WERI-Rb-1 (cell line): Measurements from ENCODE around the gene ELOVL2.

Experiments
- DNase-seq: peaks from one replicate; pipeline ENCODE4 v3.0.0-alpha.2; 2020
- H3K27ac ChIP-seq: fragments of 250-450 bp; sonication (Bioruptor Pico); 2 replicates; pipeline ENCODE4 v1.5.1; 2020; ENCODE audit warnings: mild to moderate bottlenecking, moderate library complexity
- H3K27me3 ChIP-seq: fragments of 250-450 bp; sonication (Bioruptor Pico); 2 replicates; pipeline ENCODE4 v1.5.1; 2021; ENCODE audit warnings: mild to moderate bottlenecking, low read depth, moderate library complexity; ENCODE audit not compliant: insufficient read depth, severe bottlenecking
- H3K36me3 ChIP-seq: fragments of 250-450 bp; sonication (Bioruptor Pico); 2 replicates; pipeline ENCODE4 v1.5.1; 2020; ENCODE audit warnings: mild to moderate bottlenecking, moderate library complexity
- H3K4me3 ChIP-seq: 2 replicates; pipeline ENCODE4 v1.5.1; 2011; ENCODE audit warnings: low read depth, mild to moderate bottlenecking, control low read depth, low read length
- H3K9me3 ChIP-seq: fragments of 250-450 bp; sonication (Bioruptor Pico); 2 replicates; pipeline ENCODE4 v1.5.1; 2021; ENCODE audit warnings: mild to moderate bottlenecking, moderate library complexity; ENCODE audit not compliant: severe bottlenecking
- TF ChIP-seq, protein P1 (sequence below): IDR thresholded peaks from 2 replicates; pipeline ENCODE4 v1.5.1; 2011; ENCODE audit warnings: low read depth, mild to moderate bottlenecking, control low read depth, inconsistent platforms, low read length

The ELOVL2 gene

DNA sequence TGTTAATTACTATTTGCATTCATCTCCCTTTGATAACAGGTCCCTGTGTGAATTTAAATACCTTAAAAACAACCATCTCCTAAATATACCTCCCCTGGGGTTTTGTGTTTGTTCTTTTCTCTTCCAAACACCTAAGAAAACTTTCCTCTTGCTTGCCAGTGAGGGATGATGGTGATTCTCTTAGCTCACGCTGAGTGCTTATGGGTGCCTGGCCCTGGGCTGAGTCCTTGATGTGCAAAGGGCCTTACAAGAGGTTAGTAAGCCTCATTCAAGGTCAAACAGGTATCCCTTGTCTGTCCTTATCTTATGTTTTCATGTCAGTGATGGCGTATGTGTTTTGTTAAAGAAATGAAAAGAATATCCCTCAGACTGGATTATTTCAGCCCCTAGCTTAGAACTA, 81.0 kb downstream of the ELOVL2 start:
- TF ChIP-seq, protein P1, sequence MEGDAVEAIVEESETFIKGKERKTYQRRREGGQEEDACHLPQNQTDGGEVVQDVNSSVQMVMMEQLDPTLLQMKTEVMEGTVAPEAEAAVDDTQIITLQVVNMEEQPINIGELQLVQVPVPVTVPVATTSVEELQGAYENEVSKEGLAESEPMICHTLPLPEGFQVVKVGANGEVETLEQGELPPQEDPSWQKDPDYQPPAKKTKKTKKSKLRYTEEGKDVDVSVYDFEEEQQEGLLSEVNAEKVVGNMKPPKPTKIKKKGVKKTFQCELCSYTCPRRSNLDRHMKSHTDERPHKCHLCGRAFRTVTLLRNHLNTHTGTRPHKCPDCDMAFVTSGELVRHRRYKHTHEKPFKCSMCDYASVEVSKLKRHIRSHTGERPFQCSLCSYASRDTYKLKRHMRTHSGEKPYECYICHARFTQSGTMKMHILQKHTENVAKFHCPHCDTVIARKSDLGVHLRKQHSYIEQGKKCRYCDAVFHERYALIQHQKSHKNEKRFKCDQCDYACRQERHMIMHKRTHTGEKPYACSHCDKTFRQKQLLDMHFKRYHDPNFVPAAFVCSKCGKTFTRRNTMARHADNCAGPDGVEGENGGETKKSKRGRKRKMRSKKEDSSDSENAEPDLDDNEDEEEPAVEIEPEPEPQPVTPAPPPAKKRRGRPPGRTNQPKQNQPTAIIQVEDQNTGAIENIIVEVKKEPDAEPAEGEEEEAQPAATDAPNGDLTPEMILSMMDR, result no peak
- Histone ChIP-seq H3K36me3 (no peaks in the 10 kb centered on the region), H3K4me3 (no peak overlapping the region), H3K27ac (no peak overlapping the region), H3K9me3 (peaks cover 11% of the 10 kb centered on the region), H3K27me3 (no peaks in the 10 kb centered on the region)
- DNase-seq, result no peak

DNA sequence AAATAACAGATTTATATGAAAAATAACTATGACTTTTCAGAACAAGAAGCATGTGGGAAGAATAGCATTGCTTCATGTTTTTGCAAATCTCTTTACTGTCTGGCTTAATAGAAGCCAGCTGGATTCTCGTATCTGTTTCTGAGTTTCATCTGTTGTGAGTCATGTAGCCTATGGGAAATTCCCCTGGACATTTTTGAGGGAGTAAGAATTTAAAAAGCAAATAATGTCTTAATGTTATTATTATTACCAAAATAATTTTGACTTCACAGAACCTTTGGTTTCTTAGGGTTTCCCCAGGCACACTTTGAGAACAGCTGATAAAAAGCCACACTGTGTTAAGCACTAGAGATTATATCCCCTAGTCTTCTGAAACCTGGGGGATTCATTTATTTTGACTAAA, 81.4 kb downstream of the ELOVL2 start:
- Histone ChIP-seq H3K27me3 (no peaks in the 10 kb centered on the region), H3K36me3 (no peaks in the 10 kb centered on the region)
- no peak for DNase-seq

GRCh38 chr6:10961837-10962236, 82.3 kb downstream of the ELOVL2 start:
- no peaks in the 10 kb centered on the region for H3K36me3 ChIP-seq
- no peak for DNase-seq
- H3K27me3 ChIP-seq, result no peaks in the 10 kb centered on the region
- TF ChIP-seq, protein P1, result no peak
- H3K27ac ChIP-seq, result no peak overlapping the region
- H3K4me3 ChIP-seq, result no peak overlapping the region
- peaks cover 7% of the 10 kb centered on the region for H3K9me3 ChIP-seq

More for the DNA sequence above, 81.4 kb downstream of the ELOVL2 start:
- Histone ChIP-seq H3K27ac (no peak overlapping the region), H3K9me3 (peaks cover 9% of the 10 kb centered on the region), H3K4me3 (no peak overlapping the region)
- TF ChIP-seq, protein P1, result no peak

DNA sequence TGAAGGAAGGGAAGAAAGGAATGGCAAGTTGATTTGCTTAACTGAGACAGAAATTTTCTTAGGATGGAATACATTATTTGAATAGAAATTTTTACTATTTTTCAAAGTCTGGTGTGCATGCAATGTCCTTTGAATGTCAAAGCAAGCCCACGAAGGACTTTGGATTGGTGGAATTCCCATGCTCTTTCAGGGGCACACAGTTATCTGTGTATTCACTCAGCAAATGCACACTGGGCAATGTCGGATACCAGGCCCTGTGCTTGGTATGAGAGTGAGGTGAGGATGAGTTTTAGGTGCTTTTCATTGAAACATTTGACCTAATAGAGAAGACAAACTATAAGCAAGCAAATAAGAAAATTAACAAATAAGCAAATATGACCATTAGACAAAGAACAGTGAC, 83.9 kb downstream of the ELOVL2 start:
- Histone ChIP-seq H3K9me3 (no peaks in the 10 kb centered on the region), H3K27me3 (no peaks in the 10 kb centered on the region), H3K36me3 (no peaks in the 10 kb centered on the region), H3K27ac (no peak overlapping the region), H3K4me3 (no peak overlapping the region)
- TF ChIP-seq, protein P1, result no peak
- no peak for DNase-seq

DNA sequence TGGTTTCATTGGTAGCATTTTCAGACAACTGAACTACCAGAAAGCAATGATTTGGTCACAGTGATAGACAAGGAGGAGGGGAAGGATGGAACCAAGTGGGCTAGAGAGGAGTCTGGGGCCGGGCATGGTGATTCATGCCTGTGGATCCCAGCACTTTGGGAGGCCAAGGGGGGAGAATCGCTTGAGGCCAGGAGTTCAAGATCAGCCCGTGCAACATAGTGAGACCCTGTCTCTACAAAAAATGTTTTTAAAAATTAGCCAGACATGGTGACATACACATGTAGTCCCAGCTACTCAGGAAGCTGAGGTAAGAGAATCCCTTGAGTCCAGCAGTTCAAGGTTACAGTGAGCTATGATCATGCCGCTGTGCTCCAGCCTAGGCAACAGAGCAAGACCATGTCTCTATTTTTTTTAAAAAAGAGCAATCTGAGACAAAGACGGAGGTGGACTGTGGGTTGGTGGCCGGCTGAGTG, 86.7 kb downstream of the ELOVL2 start:
- no peaks in the 10 kb centered on the region for H3K9me3 ChIP-seq
- TF ChIP-seq, protein P1, result no peak

GRCh38 chr6:10956776-10957175, 87.3 kb downstream of the ELOVL2 start:
- H3K27ac ChIP-seq, result no peak overlapping the region
- DNase-seq, result no peak
- no peak overlapping the region for H3K4me3 ChIP-seq
- H3K36me3 ChIP-seq, result no peaks in the 10 kb centered on the region
- H3K9me3 ChIP-seq, result no peaks in the 10 kb centered on the region
- H3K27me3 ChIP-seq, result no peaks in the 10 kb centered on the region
- TF ChIP-seq, protein P1, result no peak

More for the DNA sequence above, 86.7 kb downstream of the ELOVL2 start:
- no peak overlapping the region for H3K27ac ChIP-seq
- no peak overlapping the region for H3K4me3 ChIP-seq
- no peak for DNase-seq
- no peaks in the 10 kb centered on the region for H3K27me3 ChIP-seq
- H3K36me3 ChIP-seq, result no peaks in the 10 kb centered on the region
